ENCODE results near the gene KLHL3.

Gene KLHL3

GRCh38 chr5:137575847-137576246 lies 160.0 kb downstream of the KLHL3 start:
- DNase-seq (ENCODE audit: low spot score) = no peak

GRCh38 chr5:137575211-137575610 lies 160.7 kb downstream of the KLHL3 start:
- no peak for DNase-seq (ENCODE audit: low spot score)

- no peak for DNase-seq (ENCODE audit: low spot score)
Observed at GRCh38 chr5:137573376-137573775, 162.5 kb downstream of the KLHL3 start.

- no peak for DNase-seq (ENCODE audit: low spot score)
Observed at GRCh38 chr5:137572042-137572695, 163.7 kb downstream of the KLHL3 start.

- DNase-seq (ENCODE audit: low spot score) = no peak
Observed at GRCh38 chr5:137570070-137570469, 165.8 kb downstream of the KLHL3 start.
